ENCODE measurements around the gene PDXK. TPM values are rescaled to one million over a fixed set of nuclear protein-coding genes. Genes with fewer than 3 reads are reported as not detected.

The PDXK gene
- total and polyA plus RNA-seq, 2 donors (not counting 3 experiments of a cell fraction or from before 2014, with no cell fraction given): 44.2 to 59.1 TPM

GRCh38 chr21:43766734-43767497, 48.0 kb downstream of the PDXK start:
- dilution Hi-C loops (cut with MboI; ENCODE audit: extremely low pct_ligation_motif_present, low sequenced_read_pairs): no loop called here

More at GRCh38 chr21:43766734-43767497, 48.0 kb downstream of the PDXK start:
- H3K4me2 ChIP-seq (ENCODE audit: insufficient read depth, low read length): no peak overlapping the region
- H2AFZ ChIP-seq (ENCODE audit: low read depth, low read length): no peak overlapping the region
- CTCF ChIA-PET: interaction anchor here (1.0 kb wide), 1 partner anchor 38 kb away, joined by 3 read pairs; no protein-coding TSS in a partner anchor
- POLR2A ChIA-PET: interaction anchor here (0.7 kb wide), 1 partner anchor 67 kb away, joined by 6 read pairs; no protein-coding TSS in a partner anchor
- no peak overlapping the region for H3K9ac ChIP-seq (replicated peaks; ENCODE audit: extremely low read depth, insufficient read depth, low read length)
- no peak overlapping the region for H3K27ac ChIP-seq (ENCODE audit: insufficient read depth, low read depth, low read length)
- TF ChIP-seq JUN (IDR thresholded peaks at IDR 0.05; ENCODE audit: borderline replicate concordance, insufficient read depth, insufficient read length, low read depth): no peak
- no peak for TF ChIP-seq EZH2 (IDR thresholded peaks at IDR 0.05; ENCODE audit: borderline replicate concordance, low read depth, low read length, severe bottlenecking)
- no peak for TF ChIP-seq CTCF (IDR thresholded peaks at IDR 0.05; ENCODE audit: extremely low read depth in 1 of 2, insufficient read depth in 1 of 2, low read depth in 1 of 2, low read length in 2 of 2)
- TF ChIP-seq MYC (IDR thresholded peaks at IDR 0.05; ENCODE audit: low read depth, low read length): no peak
- TF ChIP-seq POLR2AphosphoS5 (IDR thresholded peaks at IDR 0.05; ENCODE audit: insufficient read depth, low read depth, low read length): no peak
- TF ChIP-seq GATA2 (IDR thresholded peaks at IDR 0.05; ENCODE audit: insufficient read depth, insufficient read length, low read depth, low read length): no peak
- no peak for TF ChIP-seq FOS (IDR thresholded peaks at IDR 0.05; ENCODE audit: borderline replicate concordance, insufficient read depth, low read length)
- TF ChIP-seq POLR2A (IDR thresholded peaks at IDR 0.05; ENCODE audit: low read depth, low read length): no peak
- TF ChIP-seq MAX (IDR thresholded peaks at IDR 0.05; ENCODE audit: insufficient read depth, insufficient read length): no peak
- no peaks in the 10 kb centered on the region for H3K9me1 ChIP-seq (replicated peaks; ENCODE audit: control insufficient read depth, extremely low read depth, insufficient read depth, low read length)
- no peaks in the 10 kb centered on the region for H3K27me3 ChIP-seq (ENCODE audit: control insufficient read depth in 2 of 2, insufficient read depth in 2 of 2, low read length in 2 of 2)
- no peaks in the 10 kb centered on the region for H3K9me3 ChIP-seq (replicated peaks; ENCODE audit: control insufficient read depth, insufficient read depth, low read length)
- no peak overlapping the region for H3K4me3 ChIP-seq (replicated peaks in 1 of 3; ENCODE audit: insufficient read depth in 1 of 3, low read depth in 1 of 3, low read length in 3 of 3)
- H3K4me1 ChIP-seq (ENCODE audit: control insufficient read depth, extremely low read depth, insufficient read depth, low read length): peaks cover 7% of the 10 kb centered on the region
- intact Hi-C loops (cut with micrococcal nuclease): no loop called here
- BruUV-seq (replicated peaks): no TSS peak
- no peaks in the 10 kb centered on the region for H4K20me1 ChIP-seq (replicated peaks; ENCODE audit: control insufficient read depth, extremely low read depth, insufficient read depth, low read length)
- FAIRE-seq (no peak), DNase-seq (ENCODE audit: low read depth, low spot score) (no peak)
- H3K36me3 ChIP-seq (ENCODE audit: control insufficient read depth in 2 of 2, extremely low read depth in 1 of 2, insufficient read depth in 2 of 2, low read length in 2 of 2): no peaks in the 10 kb centered on the region
- no peaks in the 10 kb centered on the region for H3K79me2 ChIP-seq (ENCODE audit: control insufficient read depth, insufficient read depth, low read length)

Measured in endothelial cell of umbilical vein (primary cell).